Globus pallidus (tissue), 1 donor: ENCODE measurements around the gene ZNF436.
"Not testable (repeated sequence)": the region's sequence is repeated elsewhere in the genome, so short reads cannot be mapped to it uniquely, and the experiment has no call there.

ENCODE experiments used
- DNase-seq: peaks from one replicate; pipeline ENCODE4 v3.0.0-alpha.2; 2015; ENCODE audit warnings: low spot score

The ZNF436 gene

DNA sequence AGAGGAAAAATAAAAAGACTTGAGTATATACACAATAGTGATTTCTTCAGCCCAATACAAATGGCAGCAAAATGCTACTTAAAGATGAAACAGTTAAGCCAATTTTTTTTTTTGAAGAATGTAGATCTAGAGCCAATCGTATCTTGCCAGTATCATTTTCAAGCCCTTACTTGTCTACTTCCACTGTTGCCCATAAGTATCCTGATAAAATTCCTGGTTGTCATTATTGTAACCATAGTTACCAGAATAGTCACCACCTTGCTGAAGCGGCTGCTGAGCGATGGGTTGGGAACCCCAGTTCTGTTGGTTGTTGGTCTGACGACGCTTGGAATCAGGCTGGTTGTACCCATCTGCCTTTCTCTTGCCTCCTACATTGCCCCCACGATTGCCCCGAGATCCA lies 59.4 kb downstream of the ZNF436 start:
- DNase-seq: not testable (repeated sequence)
